ENCODE measurements around the gene MPHOSPH9. TPM values are rescaled to one million over a fixed set of nuclear protein-coding genes. Genes with fewer than 3 reads are reported as not detected.

MPHOSPH9 gene
- total RNA-seq, 2 experiments from 2014 or later, result 88.3 to 136 TPM

- Histone ChIP-seq H3K79me2 (ENCODE audit: insufficient read depth, low read depth, low read length) (peaks cover 11% of the 10 kb centered on the region; the same call in 1 of the 2 replicates), H2AFZ (ENCODE audit: low read length) (no peak overlapping the region), H3K36me3 (ENCODE audit: insufficient read depth, low read length) (peaks cover 29% of the 10 kb centered on the region), H3K9me3 (ENCODE audit: low read length) (no peaks in the 10 kb centered on the region), H3K4me2 (ENCODE audit: low read length) (no peak overlapping the region), H3K27ac (ENCODE audit: low read depth, low read length, poor library complexity, severe bottlenecking) (no peak overlapping the region), H4K20me1 (ENCODE audit: insufficient read depth, low read length) (no peaks in the 10 kb centered on the region), H3K4me3 (ENCODE audit: low read depth, low read length, poor library complexity, severe bottlenecking) (no peak overlapping the region), H3K9me2 (ENCODE audit: insufficient read depth, low read length) (no peaks in the 10 kb centered on the region), H3K4me1 (ENCODE audit: insufficient read depth, low read length, poor library complexity, severe bottlenecking) (peaks cover 15% of the 10 kb centered on the region)
- POLR2A ChIA-PET, result no interaction called here
- intact Hi-C loops (cut with micrococcal nuclease; ENCODE audit: unreplicated experiment), result no loop called here
- CTCF ChIA-PET (ENCODE audit: unreplicated experiment), result no interaction called here
- TF ChIP-seq, protein P1, sequence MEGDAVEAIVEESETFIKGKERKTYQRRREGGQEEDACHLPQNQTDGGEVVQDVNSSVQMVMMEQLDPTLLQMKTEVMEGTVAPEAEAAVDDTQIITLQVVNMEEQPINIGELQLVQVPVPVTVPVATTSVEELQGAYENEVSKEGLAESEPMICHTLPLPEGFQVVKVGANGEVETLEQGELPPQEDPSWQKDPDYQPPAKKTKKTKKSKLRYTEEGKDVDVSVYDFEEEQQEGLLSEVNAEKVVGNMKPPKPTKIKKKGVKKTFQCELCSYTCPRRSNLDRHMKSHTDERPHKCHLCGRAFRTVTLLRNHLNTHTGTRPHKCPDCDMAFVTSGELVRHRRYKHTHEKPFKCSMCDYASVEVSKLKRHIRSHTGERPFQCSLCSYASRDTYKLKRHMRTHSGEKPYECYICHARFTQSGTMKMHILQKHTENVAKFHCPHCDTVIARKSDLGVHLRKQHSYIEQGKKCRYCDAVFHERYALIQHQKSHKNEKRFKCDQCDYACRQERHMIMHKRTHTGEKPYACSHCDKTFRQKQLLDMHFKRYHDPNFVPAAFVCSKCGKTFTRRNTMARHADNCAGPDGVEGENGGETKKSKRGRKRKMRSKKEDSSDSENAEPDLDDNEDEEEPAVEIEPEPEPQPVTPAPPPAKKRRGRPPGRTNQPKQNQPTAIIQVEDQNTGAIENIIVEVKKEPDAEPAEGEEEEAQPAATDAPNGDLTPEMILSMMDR (conservative IDR thresholded peaks at IDR 0.05; ENCODE audit: low read length), result no peak
- TF ChIP-seq EZH2phosphoT487 (IDR thresholded peaks at IDR 0.05; ENCODE audit: borderline replicate concordance, low read depth, low read length), result no peak
- no peak for DNase-seq (ENCODE audit: low spot score)
- no TSS peak for BruUV-seq (replicated peaks)
These were observed 33.8 kb upstream of the MPHOSPH9 start for GRCh38 chr12:123266679-123267277.

DNA sequence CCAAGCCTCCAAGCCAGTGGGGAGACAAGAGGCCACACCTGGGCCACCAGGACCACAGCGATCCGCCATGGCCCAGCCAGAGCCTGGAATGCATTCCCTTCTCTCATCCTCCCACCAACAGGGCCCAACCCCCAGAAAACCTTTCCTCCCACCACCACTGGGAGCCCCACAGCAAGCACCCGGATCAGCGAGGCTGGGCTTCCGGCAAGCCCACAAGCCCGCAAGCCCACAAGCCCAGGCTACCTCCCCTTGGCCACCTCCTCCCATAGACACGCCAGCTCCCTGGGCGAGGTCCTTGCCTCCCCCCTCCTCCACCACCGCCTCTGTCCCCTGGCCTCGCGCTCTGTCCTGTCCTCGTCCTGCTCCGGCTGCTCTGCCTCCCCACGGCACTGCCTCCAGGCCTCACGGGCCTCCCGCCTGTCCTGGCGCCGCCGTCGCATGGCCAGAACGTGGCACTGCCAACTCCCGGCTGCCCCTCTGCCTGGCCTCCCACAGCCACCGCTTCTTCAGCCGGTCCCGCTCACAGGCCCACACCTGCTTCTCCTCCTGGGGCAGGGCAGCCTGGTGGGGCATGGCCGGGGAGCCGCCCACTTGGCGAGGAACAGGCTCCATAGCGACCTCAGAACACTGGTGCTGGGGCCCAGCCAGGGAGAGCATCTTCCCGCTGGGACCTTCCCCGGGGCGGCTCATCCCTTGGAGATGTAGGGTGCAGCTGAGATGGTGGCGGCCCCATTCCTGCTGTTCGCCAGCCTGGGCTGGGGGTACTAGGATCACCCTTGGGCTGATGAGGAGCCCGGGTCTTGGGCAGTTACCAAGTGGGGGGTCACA, 33.1 kb upstream of the MPHOSPH9 start:
- POLR2A ChIA-PET, result no interaction called here
- intact Hi-C loops (cut with micrococcal nuclease; ENCODE audit: unreplicated experiment), result no loop called here
- TF ChIP-seq, protein P1 (conservative IDR thresholded peaks at IDR 0.05; ENCODE audit: low read length), result no peak
- TF ChIP-seq EZH2phosphoT487 (IDR thresholded peaks at IDR 0.05; ENCODE audit: borderline replicate concordance, low read depth, low read length), result no peak

DNA sequence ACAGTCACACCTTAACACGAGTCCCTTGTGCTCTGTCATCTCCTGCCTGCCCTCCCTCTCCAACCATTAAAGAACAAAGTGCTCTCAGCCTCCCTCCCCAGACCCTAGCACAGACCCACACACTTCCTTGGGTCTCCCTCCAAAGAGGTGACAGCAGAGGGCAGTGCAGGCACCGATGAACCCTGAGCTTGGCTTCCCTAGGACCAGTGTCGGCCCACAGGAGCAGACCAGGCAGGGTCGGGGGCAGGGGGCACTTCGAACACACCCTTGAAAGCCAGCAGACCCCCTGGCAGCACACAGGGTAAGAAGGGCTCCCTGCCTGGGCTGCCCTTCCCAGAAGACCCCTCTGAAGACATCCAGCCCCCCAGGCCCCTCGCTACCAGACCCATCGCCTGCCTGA, 31.7 kb upstream of the MPHOSPH9 start:
- TF ChIP-seq EZH2phosphoT487 (IDR thresholded peaks at IDR 0.05; ENCODE audit: borderline replicate concordance, low read depth, low read length), result no peak
- TF ChIP-seq, protein P1 (conservative IDR thresholded peaks at IDR 0.05; ENCODE audit: low read length), result peak; percentile 65
- Histone ChIP-seq H3K27ac (ENCODE audit: low read depth, low read length, poor library complexity, severe bottlenecking) (no peak overlapping the region), H4K20me1 (ENCODE audit: insufficient read depth, low read length) (no peaks in the 10 kb centered on the region), H3K36me3 (ENCODE audit: insufficient read depth, low read length) (peaks cover 51% of the 10 kb centered on the region), H3K4me2 (ENCODE audit: low read length) (no peak overlapping the region), H3K4me3 (ENCODE audit: low read depth, low read length, poor library complexity, severe bottlenecking) (no peak overlapping the region), H3K9me3 (ENCODE audit: low read length) (no peaks in the 10 kb centered on the region), H3K9me2 (ENCODE audit: insufficient read depth, low read length) (no peaks in the 10 kb centered on the region), H3K79me2 (ENCODE audit: insufficient read depth, low read depth, low read length) (peaks cover under 1% of the 10 kb centered on the region; the same call in 1 of the 2 replicates), H2AFZ (ENCODE audit: low read length) (no peak overlapping the region), H3K4me1 (ENCODE audit: insufficient read depth, low read length, poor library complexity, severe bottlenecking) (peaks cover 8% of the 10 kb centered on the region)
- BruUV-seq (replicated peaks), result no TSS peak
- intact Hi-C loops (cut with micrococcal nuclease; ENCODE audit: unreplicated experiment), result no loop called here
- POLR2A ChIA-PET, result interaction anchor here (0.5 kb wide), 2 partner anchors 319 to 400 kb away, joined by 4 read pairs; no protein-coding TSS in a partner anchor
- peak; percentile 44 for DNase-seq (ENCODE audit: low spot score)
- CTCF ChIA-PET (ENCODE audit: unreplicated experiment), result no interaction called here

More for the DNA sequence above, 33.1 kb upstream of the MPHOSPH9 start:
- Histone ChIP-seq H3K4me2 (ENCODE audit: low read length) (no peak overlapping the region), H2AFZ (ENCODE audit: low read length) (no peak overlapping the region), H3K36me3 (ENCODE audit: insufficient read depth, low read length) (peaks cover 36% of the 10 kb centered on the region), H3K9me2 (ENCODE audit: insufficient read depth, low read length) (no peaks in the 10 kb centered on the region), H3K27ac (ENCODE audit: low read depth, low read length, poor library complexity, severe bottlenecking) (no peak overlapping the region), H3K4me3 (ENCODE audit: low read depth, low read length, poor library complexity, severe bottlenecking) (no peak overlapping the region), H3K9me3 (ENCODE audit: low read length) (no peaks in the 10 kb centered on the region), H4K20me1 (ENCODE audit: insufficient read depth, low read length) (no peaks in the 10 kb centered on the region), H3K4me1 (ENCODE audit: insufficient read depth, low read length, poor library complexity, severe bottlenecking) (peaks cover 15% of the 10 kb centered on the region), H3K79me2 (ENCODE audit: insufficient read depth, low read depth, low read length) (peaks cover 11% of the 10 kb centered on the region; the same call in 1 of the 2 replicates)
- CTCF ChIA-PET (ENCODE audit: unreplicated experiment), result no interaction called here
- no peak for DNase-seq (ENCODE audit: low spot score)
- BruUV-seq (replicated peaks), result no TSS peak
